Stimulated activated naive CD4-positive, alpha-beta T cell (primary cell): Measurements from ENCODE around the gene ASCC3.
"Not testable (repeated sequence)": the region's sequence is repeated elsewhere in the genome, so short reads cannot be mapped to it uniquely, and the experiment has no call there.

Experiments
- DNase-seq, 6 experiments: peaks; one replicate each; lab custom pipeline; 2025; lab: John Stamatoyannopoulos, UW

Gene ASCC3

DNA sequence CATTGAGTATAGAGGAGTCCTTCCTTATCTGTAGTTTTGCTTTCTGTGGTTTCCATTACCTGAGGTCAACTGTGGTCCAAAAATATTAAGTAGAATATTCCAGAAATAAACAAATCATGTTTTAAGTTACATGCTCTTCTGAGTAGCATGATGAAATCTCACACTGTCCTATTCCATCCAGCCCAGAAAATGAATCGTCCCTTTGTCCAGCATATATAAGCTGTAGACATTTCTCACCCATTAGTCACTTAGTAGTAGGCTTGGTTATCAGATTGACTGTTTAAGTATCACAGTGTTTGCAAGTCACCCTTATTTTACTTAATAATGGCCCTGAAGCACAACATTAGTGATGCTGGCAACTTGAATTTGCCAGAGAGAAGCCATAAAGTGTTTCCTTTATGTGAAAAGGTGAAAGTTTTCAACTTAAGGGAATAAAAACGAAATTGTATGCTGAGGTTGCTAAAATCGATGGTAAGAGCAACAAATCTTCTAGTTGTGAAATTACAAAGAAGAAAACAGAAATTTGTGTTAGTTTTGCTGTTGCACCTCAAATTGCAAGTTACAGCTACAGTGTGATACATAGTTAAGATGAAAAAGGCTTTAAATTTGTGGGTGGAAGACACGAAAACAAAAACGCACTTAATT, 217.8 kb downstream of the ASCC3 start:
- no peak for DNase-seq

DNA sequence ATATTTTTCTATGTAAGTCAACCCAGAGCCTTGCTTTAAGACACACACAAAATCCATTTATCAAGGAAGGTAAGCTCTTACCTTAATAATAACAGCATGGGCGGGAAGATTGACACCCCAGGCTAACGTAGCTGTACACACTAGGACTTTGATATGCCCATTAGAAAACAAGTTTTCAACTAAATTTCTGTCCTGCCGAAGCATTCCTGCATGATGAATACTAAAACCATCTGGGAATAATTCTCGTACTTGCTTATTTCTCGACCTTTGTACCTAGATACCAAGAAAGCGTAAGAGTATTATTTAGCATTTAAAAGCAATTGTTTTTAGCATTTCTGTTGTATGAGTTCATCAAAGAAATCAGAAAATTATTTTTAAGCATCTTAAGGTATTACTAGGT, 218.9 kb downstream of the ASCC3 start:
- DNase-seq: no peak

DNA sequence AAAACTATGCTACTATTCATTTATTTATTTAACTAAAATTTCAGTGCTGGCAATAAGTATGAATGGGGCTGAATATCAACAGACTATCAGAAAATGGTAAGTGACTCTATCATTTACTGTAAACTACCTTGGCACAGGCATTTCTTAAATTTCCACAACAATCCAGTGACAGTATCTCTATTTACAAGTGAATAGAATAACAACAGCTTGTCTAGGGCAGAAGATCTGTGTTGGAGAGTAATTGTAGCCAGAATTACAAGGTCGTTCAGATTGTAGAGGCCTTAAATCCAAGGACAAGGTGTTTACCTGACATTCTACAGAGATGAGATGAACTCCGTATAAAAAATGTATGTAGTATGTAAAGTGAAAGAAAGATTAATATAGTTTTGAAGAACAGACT, 222.6 kb downstream of the ASCC3 start:
- DNase-seq: no peak

DNA sequence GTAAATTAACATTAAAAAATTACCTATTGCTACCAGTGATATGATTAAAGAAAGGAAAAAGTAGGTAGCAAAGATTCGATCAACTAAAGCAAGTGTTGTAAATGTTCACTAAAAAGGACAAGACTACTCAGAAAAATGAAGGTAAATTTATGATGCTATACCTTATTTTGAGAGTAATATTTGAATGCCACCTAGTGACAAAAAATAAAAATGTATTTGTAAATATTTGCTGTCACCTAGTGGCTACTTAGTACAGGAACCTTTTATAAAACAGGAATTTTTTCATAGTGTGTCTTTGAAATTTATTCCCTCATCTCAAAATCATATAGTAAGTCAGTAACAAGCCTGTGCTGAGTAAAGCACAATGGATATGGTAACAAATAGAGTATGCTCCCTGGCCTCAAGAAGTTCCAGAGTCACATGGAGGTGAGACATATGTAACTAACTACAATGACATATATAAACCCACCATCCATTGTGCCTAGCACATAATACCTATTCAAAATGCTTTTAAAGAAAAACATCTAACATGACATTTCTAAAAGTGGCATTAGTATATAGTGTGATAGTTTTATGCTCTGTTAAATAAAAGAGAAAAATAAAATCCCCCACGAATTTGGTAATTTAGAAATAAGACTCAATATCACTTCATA, 223.3 kb downstream of the ASCC3 start:
- no peak for DNase-seq

DNA sequence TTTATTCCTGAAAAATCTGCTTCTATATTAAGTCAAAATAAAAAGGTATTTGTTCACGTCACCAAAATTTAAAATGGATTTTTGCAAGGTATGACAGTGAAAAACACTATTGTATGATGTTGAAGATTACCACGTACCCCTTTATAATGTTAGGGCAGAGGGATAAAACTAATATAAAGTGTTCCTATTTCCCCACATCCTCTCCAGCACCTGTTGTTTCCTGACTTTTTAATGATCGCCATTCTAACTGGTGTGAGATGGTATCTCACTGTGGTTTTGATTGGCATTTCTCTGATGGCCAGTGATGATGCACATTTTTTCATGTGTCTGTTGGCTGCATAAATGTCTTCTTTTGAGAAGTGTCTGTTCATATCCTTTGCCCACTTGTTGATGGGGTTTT, 240.0 kb downstream of the ASCC3 start:
- DNase-seq: not testable (repeated sequence)

DNA sequence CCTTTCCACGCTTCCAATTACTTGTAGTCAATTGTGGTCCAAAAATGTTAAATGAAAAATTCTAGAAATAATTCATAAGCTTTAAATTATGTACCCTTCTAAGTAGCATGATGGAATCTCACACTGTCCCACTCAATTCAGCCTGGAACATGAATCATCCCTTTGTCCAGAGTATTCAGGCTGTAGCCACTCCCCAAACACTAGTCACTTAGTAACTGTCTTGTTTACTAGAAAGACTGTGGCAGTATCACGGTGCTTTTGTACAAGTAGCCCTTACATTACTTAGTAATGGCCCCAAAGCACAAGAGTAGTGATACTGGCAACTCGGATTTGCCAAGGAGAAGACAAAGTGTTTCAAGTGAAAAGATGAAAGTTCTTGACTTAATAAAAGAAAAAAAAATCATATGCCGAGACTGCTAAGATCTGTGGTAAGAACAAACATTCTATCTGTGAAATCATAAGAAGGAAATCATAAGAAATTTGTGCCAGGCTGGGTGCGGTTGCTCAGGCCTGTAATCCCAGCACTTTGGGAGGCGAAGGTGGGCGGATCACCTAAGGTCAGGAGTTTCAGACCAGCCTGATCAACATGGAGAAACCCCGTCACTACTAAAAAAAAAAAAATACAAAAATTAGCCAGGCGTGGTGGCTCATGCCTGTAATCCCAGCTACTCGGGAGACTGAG, 247.9 kb downstream of the ASCC3 start:
- no peak for DNase-seq

DNA sequence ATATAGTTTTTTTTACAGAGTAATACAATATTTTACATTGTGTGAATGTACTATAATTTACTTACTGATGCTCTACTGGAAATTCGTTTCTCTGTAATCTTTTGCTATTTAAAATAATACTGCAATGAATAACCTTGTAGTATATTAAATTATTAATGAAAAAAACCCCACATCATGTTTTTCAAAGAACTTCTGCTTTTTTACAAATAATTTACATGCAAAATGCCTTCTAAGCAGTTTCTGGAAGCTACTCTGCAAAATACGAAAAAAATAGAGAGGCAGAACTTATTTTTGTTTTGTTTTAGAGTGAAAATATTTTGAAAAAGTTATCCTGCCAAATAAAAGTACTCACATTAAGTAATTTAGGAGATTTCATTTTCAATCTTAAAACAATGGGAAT, 250.6 kb downstream of the ASCC3 start:
- no peak for DNase-seq

DNA sequence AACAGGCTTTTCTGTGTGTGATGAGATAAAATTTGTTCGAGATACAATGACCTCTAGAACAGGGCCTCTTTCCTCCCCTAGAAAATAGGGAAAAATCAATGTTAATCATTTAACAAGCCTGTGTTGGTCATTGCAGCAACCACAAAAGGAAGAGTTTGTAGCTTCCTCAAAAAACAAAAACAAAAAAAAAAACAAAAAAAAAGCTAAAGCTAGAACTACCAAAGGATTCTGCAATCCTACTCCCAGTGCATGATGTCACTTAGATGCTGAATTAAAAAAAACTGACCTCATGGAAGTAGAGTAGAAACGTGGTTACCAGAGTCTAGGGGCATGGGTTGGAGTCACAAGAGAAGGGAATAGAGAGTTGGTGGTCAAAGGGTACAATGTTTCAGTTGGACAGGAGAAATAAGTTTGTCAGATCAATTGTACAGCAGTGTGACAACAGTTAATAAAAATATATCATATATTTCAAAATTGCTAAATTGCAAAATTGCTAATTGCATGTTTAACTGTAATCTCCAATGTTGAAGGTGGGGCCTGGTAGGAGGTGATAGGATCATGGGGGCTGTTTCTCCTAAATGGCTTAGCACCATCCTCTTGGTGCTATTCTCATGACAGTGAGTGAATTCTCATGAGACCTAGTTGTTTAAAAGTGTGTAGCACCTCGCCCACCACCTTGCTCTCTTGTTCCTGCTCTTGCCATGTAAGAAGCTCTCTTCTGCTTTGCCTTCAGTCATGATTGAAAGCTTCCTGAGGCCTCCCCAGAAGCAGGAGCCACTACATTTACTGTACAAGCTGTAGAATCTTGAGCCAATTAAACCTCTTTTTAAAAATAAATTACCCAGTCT, 253.0 kb downstream of the ASCC3 start:
- no peak for DNase-seq

DNA sequence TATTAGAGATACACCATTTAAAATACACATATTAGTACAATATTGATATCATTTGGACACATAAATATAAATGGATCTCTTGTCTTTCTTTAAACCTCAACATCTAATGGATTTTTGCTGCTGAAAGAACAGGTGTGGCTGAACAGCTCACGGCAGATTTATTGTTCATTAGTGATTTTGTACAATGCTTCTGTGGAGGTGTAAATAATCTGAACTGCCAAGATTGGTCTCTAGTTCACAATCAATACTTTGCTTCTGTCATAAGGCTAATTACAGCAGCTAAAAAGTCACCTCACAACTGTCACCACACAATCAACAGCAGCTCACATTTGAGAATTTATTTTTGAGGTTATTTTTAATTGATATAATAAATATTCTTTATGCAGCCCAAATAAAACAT, 254.4 kb downstream of the ASCC3 start:
- DNase-seq: no peak

DNA sequence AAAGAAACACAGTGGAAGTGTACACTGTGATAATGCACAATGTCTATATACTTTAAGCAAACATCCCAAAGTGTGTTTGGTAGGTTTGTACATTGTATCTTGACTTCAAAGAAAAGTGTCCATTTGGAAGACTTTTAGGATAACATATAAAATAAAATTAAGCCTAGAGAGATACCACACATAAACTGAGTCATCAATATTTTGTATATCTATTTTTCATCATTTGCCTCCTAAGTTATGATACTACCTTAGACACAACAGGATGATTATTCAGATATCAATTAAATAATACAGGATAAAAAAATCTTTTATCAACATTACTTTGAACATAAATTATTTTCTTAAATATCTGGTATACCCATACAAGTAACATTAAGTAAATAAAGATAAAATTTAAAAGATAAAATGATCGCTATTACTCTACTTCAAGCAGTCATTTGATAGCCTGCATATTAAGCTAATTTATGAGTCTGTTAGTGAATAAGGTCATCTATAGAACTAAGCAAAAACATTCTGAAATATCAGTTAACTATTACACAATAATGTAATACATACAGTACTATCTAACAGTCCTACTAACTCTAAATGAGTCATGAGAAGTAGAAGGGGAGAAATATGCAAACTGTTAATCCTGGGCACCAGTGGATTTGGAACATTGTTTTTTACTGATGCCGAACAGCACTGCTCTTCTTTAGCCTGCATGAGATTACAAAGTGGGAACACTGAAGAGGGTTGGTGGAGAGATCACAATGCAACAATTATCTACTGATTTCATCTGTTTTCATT, 258.0 kb downstream of the ASCC3 start:
- DNase-seq: no peak

DNA sequence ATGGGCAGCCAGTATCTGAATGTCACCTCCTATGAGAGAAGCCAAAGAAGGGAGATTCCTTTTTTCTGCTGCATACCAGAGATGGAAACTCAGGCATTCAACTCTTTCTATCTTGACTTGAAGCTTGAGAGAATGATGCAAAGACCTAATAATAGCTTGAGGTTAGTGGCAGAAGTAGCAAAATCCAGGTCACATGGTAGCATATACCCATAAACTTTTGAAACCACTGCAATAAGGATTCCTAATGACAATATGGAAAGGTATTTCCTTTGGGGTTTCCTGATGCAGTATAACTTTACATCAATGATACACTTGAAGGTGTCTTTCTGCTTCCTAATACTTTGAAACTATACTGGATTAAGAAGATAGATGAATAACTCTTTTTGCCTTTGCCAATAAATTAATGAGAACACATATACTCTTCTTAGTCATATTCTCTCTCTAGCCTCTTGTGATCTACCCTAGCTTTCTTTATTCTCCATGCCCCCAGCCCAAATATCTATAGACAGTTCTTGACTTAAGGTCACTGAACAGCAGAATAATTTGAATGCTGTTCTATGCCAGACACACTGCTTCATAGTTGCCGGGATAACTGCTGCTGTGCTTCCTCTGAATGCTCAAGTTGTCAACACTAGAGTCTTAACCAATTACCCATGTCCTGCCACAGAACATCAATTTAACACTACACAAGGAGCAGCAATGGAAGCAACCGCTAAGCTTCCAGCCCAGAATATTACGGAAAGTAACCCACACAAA, 260.9 kb downstream of the ASCC3 start:
- no peak for DNase-seq

DNA sequence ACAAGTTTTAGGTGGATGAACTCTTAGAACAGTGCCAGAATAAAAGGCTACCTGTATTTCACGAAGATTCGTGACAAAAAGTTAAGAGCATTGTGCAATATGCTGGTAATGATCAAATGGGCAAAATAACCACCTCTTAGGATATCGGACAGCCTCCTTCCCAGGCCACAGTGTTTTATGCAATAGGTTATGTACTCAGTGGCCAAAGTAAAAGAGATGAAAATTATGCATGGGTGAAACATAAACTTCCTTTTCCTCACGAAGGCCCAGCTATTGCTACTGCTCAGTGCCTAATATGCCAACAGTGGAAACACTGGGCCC, 262.8 kb downstream of the ASCC3 start:
- no peak for DNase-seq

DNA sequence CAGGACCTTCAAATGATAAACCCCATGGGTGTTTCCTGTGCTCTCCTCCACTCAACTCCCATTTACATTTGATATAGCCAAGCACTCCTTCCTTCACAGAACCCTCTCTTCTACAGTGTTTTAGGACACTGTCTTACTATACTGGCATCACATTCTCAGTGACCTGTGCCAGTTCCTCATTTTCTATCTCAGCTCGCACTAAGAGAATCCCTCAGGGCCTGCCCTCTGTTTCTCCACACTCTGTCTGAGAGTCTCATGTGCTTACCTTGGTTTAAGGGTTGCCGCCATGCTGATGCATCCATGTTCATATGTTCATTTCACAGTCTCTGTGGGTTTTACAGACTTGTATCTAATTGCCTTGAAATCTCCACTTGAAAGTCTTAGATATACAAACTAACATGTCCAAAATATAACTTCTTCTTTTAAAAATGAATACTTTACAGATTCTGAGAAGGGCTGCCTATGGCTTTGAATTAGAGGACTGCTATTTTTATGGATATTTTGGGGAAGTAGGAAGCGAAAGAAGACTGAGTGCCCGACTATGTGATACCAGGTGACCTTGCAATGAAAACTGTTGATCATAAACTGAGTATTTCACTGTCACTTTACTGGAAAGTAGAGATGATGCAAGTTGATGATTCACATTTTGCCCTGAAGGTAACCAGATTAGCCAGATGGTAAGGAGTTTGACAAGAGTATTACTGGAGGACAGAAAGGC, 263.3 kb downstream of the ASCC3 start:
- no peak for DNase-seq

DNA sequence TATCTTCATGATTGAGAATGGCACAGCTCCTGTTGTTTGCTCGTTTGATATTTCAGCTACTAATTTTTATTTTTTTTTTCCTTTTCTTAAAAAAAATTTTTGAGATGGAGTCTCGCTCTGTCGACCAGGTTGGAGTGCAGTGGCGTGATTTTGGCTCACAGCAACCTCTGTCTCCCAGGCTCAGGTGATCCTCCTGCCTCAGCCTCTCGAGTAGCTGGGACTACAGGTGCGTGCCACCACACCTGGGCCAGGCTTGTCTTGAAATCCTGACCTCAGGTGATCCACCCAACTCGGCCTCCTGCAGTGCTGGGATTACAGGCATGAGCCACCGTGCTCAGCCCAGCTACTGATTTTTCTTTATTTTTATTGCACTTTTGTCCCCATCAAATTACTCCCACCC, 266.2 kb downstream of the ASCC3 start:
- no peak for DNase-seq

DNA sequence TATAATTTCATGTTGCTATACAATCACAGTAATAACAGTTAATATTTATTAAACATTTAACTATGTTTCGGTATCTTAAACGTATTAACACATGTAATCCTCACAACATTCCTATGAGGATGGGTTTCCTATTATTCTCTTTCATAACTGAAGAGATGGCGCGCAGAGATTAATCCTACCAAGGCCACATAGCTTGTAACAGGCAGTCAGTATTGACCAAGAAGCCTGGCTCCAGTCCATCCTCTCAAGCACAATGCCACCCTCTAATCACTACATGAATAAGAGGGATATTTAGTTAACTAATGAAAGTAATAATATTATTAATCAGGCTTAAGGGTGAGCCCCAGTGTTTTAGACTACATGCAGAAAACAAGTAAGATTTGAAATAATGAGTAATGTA, 266.7 kb downstream of the ASCC3 start:
- DNase-seq: no peak

DNA sequence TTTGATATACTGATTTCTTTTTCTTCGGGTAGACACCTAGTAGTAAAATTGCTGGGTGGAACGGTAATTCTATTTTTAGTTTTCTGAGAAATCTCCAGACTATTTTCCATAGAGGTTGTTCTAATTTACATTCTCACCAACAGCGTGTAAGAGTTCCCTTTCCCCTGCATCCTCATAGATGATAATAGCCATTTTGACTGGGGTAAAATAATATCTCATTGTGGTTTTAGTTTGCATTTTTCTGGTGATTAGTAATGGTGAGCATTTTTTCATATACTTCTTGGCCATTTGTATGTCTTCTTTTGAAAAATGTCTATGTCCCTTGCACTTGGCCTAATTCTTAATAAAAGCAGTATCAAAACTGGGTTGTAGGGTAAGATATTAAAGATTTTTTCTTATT, 267.5 kb downstream of the ASCC3 start:
- DNase-seq: no peak

DNA sequence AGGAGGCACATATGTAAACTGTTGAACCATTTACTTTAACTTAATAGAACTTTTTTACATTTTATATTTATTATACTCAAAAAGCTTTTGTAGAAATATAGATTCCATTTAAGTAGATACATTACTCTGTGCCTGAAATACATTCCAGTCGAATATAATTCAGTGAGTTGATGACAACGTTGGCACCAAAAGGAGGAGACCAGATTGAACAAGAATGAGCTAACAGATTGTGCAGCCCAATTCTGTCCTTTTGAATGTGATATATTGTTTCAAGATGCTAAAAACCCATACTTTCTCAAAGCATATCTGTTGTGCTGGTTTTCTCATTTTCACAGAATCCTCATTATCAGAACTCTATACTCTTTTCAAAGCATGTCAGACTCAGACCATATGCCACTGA, 269.0 kb downstream of the ASCC3 start:
- no peak for DNase-seq

DNA sequence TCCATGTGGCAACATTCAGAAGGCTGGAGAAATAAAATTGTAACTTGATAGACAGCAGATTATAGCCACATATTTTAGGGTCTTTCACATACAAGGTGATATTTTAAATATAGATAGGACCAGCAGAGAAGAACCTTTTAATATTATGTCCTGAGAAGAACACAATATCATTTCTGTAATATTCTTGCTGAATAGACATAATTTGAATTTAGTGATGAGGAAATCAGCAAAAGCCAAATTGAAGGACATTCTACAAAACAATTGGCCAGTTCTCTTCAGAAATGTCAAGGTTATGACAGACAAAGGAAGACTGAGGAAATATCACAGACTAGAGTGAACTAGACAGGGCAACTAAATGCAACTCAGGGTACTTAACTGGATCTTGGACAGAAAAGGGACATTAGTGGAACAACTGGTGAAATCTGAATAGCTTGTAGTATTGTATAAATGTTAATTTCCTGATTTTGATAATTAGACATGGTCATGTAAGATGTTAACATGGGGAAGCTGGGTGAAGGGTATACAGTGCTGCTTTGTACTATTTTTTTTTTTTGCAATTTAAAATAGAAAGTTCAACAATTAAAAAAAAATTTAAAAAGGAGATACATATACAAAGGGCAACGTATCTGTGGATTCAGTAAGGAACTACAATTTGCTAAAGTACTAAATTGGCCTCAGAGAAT, 281.9 kb downstream of the ASCC3 start:
- no peak for DNase-seq

DNA sequence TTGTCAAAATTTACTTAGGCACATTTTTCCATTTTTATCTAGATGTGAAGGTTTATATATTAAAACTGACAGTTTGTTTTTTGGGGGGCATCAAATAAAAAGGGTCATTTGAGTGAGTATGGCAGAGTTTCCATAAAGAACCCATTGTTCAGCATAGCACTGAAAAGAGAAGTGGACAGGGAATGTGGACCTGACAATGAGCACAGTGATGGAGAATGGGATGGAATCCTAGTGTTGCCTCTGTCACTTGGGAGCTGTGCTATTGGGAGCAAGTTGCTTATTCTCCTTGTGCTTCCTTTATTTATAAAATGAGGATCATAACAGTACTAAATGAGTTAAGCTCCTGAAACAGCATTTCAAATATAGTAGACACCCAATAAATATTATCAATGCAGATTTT, 285.7 kb downstream of the ASCC3 start:
- no peak for DNase-seq

DNA sequence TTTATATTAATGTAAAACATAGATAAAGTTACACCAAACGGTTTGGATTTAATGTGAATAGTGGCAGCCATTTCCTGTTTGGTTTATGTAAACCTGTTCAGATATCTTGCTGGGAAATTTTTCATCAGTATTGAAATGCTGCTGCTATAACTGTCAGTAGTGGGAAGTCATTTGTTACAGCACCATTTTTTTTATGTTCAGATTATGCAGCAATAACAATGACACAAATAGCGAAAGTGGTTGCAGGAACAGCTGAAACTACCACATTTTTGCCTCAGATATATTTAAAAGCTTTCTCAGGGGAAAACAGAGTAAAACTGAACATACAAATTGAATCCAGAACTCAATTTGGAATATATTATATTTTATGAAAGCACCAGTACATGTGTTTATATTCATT, 287.6 kb downstream of the ASCC3 start:
- DNase-seq: no peak
